ENCODE measurements around the gene MOV10L1.
A peak's percentile ranks its signal among the peaks of the same experiment; 100 is the strongest.

Gene MOV10L1

DNA sequence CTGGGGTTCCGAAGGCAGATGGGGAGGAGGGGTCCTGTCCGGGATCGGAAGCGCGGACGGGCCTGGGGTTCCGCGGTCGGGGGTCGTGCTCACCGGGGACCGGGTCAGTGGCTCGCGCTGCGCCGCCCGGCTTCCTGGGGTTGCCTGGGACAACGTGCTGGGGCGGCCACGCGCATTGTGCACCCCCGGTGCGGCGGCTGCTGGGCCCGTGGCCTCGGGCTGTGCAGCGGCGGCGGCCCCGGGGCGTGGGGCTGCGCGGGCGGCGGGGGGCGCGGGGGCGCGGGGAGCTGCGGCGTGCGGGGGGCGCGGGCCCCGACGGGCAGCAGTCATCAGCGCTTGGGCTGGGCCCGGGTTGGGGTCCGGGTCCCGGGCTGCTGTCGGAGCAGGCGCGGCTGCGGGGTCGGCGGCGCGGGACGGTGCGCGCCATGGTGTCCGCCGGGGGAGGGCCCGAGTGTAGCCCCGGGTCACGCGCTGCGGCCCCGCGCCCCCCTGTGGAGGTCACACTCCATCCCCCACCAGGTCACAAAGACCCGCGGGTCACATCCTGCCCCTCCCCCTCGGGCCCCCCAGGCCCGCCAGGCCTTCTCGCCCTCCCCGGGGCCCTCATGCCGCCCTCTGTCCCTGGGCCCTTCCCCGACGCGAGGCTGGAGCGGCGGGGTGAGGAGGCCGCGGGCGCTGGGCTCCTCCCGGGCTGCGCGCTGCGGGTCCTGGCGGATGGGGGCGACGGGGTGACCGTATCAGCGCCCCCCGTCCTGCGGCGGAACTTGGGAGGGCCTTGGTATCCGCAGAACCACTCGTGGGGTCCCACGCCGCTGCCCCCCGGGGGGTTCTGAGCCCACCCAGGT is 31.5 kb upstream of the MOV10L1 start, which contains the start of gene TTLL8:
TSS of gene TTLL8 (minus strand) at position 238 of the 845 bp plus-strand sequence.
- Histone ChIP-seq H3K9me2 (ENCODE audit: low read depth, low read length) (no peaks in the 10 kb centered on the region), H2AFZ (ENCODE audit: low read length) (no peak within 1 kb of the TSS), H3K4me3 (ENCODE audit: low read depth, low read length, poor library complexity, severe bottlenecking) (no peak within 1 kb of the TSS)

GRCh38 chr22:50058906-50059880 is 30.6 kb upstream of the MOV10L1 start:
- Histone ChIP-seq H3K4me1 (ENCODE audit: insufficient read depth, low read length, severe bottlenecking) (peaks cover 43% of the 10 kb centered on the region), H3K36me3 (ENCODE audit: insufficient read depth, low read length) (no peaks in the 10 kb centered on the region), H3K79me2 (ENCODE audit: insufficient read depth, low read length) (no peaks in the 10 kb centered on the region), H3K4me3 (ENCODE audit: low read depth, low read length, poor library complexity, severe bottlenecking) (no peak overlapping the region), H3K4me2 (ENCODE audit: low read length) (peak overlapping the region; percentile 5; the same call in 1 of the 2 replicates), H3K9me2 (ENCODE audit: low read depth, low read length) (no peaks in the 10 kb centered on the region), H2AFZ (ENCODE audit: low read length) (no peak overlapping the region), H4K20me1 (ENCODE audit: insufficient read depth, low read length) (no peaks in the 10 kb centered on the region), H3F3A (ENCODE audit: insufficient read depth, low read length) (no peaks in the 10 kb centered on the region), H3K27me3 (ENCODE audit: insufficient read depth, low read length) (no peaks in the 10 kb centered on the region), H3K9ac (ENCODE audit: low read length) (no peak overlapping the region), H3K9me3 (ENCODE audit: low read length) (no peaks in the 10 kb centered on the region), H3K27ac (ENCODE audit: low read depth, low read length, poor library complexity, severe bottlenecking) (peak overlapping the region; percentile 34)
- TF ChIP-seq, protein P1, sequence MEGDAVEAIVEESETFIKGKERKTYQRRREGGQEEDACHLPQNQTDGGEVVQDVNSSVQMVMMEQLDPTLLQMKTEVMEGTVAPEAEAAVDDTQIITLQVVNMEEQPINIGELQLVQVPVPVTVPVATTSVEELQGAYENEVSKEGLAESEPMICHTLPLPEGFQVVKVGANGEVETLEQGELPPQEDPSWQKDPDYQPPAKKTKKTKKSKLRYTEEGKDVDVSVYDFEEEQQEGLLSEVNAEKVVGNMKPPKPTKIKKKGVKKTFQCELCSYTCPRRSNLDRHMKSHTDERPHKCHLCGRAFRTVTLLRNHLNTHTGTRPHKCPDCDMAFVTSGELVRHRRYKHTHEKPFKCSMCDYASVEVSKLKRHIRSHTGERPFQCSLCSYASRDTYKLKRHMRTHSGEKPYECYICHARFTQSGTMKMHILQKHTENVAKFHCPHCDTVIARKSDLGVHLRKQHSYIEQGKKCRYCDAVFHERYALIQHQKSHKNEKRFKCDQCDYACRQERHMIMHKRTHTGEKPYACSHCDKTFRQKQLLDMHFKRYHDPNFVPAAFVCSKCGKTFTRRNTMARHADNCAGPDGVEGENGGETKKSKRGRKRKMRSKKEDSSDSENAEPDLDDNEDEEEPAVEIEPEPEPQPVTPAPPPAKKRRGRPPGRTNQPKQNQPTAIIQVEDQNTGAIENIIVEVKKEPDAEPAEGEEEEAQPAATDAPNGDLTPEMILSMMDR (IDR thresholded peaks at IDR 0.05; ENCODE audit: low read length): no peak
- TF ChIP-seq EZH2 (IDR thresholded peaks at IDR 0.05; ENCODE audit: borderline replicate concordance, low read length): no peak

More for the DNA sequence above, 31.5 kb upstream of the MOV10L1 start, which contains the start of gene TTLL8:
- Histone ChIP-seq H4K20me1 (ENCODE audit: insufficient read depth, low read length) (no peaks in the 10 kb centered on the region), H3K4me1 (ENCODE audit: insufficient read depth, low read length, severe bottlenecking) (peaks cover 47% of the 10 kb centered on the region), H3K27ac (ENCODE audit: low read depth, low read length, poor library complexity, severe bottlenecking) (peak within 1 kb of the TSS; percentile 34), H3K36me3 (ENCODE audit: insufficient read depth, low read length) (no peaks in the 10 kb centered on the region), H3K9me3 (ENCODE audit: low read length) (no peaks in the 10 kb centered on the region), H3K27me3 (ENCODE audit: insufficient read depth, low read length) (no peaks in the 10 kb centered on the region), H3K9ac (ENCODE audit: low read length) (no peak within 1 kb of the TSS), H3K4me2 (ENCODE audit: low read length) (peak within 1 kb of the TSS; percentile 5; the same call in 1 of the 2 replicates), H3F3A (ENCODE audit: insufficient read depth, low read length) (no peaks in the 10 kb centered on the region), H3K79me2 (ENCODE audit: insufficient read depth, low read length) (no peaks in the 10 kb centered on the region)
- TF ChIP-seq, protein P1 (IDR thresholded peaks at IDR 0.05; ENCODE audit: low read length): no peak
- no peak for TF ChIP-seq EZH2 (IDR thresholded peaks at IDR 0.05; ENCODE audit: borderline replicate concordance, low read length)

- TF ChIP-seq, protein P1 (IDR thresholded peaks at IDR 0.05; ENCODE audit: low read length): no peak
- no peak for TF ChIP-seq EZH2 (IDR thresholded peaks at IDR 0.05; ENCODE audit: borderline replicate concordance, low read length)
- Histone ChIP-seq H3K9ac (ENCODE audit: low read length) (no peak overlapping the region), H3K27ac (ENCODE audit: low read depth, low read length, poor library complexity, severe bottlenecking) (no peak overlapping the region), H2AFZ (ENCODE audit: low read length) (no peak overlapping the region), H3K27me3 (ENCODE audit: insufficient read depth, low read length) (no peaks in the 10 kb centered on the region), H3K79me2 (ENCODE audit: insufficient read depth, low read length) (no peaks in the 10 kb centered on the region), H4K20me1 (ENCODE audit: insufficient read depth, low read length) (no peaks in the 10 kb centered on the region), H3K4me3 (ENCODE audit: low read depth, low read length, poor library complexity, severe bottlenecking) (no peak overlapping the region), H3K4me1 (ENCODE audit: insufficient read depth, low read length, severe bottlenecking) (peaks cover 38% of the 10 kb centered on the region), H3K4me2 (ENCODE audit: low read length) (no peak overlapping the region), H3K36me3 (ENCODE audit: insufficient read depth, low read length) (no peaks in the 10 kb centered on the region), H3K9me2 (ENCODE audit: low read depth, low read length) (no peaks in the 10 kb centered on the region), H3K9me3 (ENCODE audit: low read length) (no peaks in the 10 kb centered on the region), H3F3A (ENCODE audit: insufficient read depth, low read length) (no peaks in the 10 kb centered on the region)
Observed at GRCh38 chr22:50059881-50060262, 29.9 kb upstream of the MOV10L1 start.
